Measurements from ENCODE around the gene LGALS16. TPM values are rescaled to one million over a fixed set of nuclear protein-coding genes. Genes with fewer than 3 reads are reported as not detected.

Gene LGALS16
- polyA plus RNA-seq, 1 donor from 2014 or later = not detected

DNA sequence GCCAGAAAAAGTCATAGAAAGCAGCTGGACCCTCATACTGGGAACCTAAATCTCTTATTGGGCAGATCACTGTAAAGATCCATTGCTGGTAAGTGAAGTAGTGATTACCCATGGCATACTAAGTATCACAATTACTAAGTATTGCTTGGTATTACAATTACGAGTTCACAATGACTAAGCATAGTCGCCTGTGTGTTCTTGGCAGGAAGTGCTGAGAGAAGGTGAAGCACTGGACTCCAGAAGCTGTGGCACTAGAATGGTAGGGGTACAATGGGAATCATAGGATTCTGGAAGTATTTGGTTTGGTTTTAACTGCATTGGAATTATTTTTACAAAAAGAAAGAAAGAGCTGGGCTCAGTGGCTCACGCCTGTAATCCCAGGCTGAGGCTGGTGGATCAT, 20.3 kb downstream of the LGALS16 start:
- Histone ChIP-seq H3K79me2 (replicated peaks; ENCODE audit: insufficient read depth, low read length) (no peaks in the 10 kb centered on the region), H4K20me1 (ENCODE audit: insufficient read depth) (no peaks in the 10 kb centered on the region), H3K36me3 (ENCODE audit: insufficient read depth, low read length) (no peaks in the 10 kb centered on the region), H3K4me2 (ENCODE audit: low read length) (no peak overlapping the region), H3K27me3 (ENCODE audit: insufficient read depth, low read depth, low read length) (no peaks in the 10 kb centered on the region), H3K9ac (ENCODE audit: low read length) (no peak overlapping the region), H2AFZ (ENCODE audit: low read depth, low read length) (no peak overlapping the region), H3F3A (ENCODE audit: insufficient read depth, low read length, poor library complexity, severe bottlenecking) (no peaks in the 10 kb centered on the region), H3K4me3 (ENCODE audit: low read length) (no peak overlapping the region), H3K9me3 (ENCODE audit: low read length) (no peaks in the 10 kb centered on the region), H3K9me2 (ENCODE audit: insufficient read depth, low read length) (no peaks in the 10 kb centered on the region), H3K27ac (ENCODE audit: low read length) (no peak overlapping the region)
- TF ChIP-seq MXI1 (conservative IDR thresholded peaks at IDR 0.05; ENCODE audit: poor library complexity, severe bottlenecking) (no peak), EZH2 (IDR thresholded peaks at IDR 0.05; ENCODE audit: borderline replicate concordance, insufficient read depth, low read length, poor library complexity, severe bottlenecking) (no peak), RAD21 (conservative IDR thresholded peaks at IDR 0.05) (no peak), EP300 (conservative IDR thresholded peaks at IDR 0.05; ENCODE audit: poor library complexity, severe bottlenecking) (no peak), POLR2AphosphoS5 (IDR thresholded peaks at IDR 0.05) (no peak), TAF1 (IDR thresholded peaks at IDR 0.05; ENCODE audit: low read depth) (no peak), SMC3 (conservative IDR thresholded peaks at IDR 0.05; ENCODE audit: poor library complexity) (no peak)
- TF ChIP-seq, protein P1, sequence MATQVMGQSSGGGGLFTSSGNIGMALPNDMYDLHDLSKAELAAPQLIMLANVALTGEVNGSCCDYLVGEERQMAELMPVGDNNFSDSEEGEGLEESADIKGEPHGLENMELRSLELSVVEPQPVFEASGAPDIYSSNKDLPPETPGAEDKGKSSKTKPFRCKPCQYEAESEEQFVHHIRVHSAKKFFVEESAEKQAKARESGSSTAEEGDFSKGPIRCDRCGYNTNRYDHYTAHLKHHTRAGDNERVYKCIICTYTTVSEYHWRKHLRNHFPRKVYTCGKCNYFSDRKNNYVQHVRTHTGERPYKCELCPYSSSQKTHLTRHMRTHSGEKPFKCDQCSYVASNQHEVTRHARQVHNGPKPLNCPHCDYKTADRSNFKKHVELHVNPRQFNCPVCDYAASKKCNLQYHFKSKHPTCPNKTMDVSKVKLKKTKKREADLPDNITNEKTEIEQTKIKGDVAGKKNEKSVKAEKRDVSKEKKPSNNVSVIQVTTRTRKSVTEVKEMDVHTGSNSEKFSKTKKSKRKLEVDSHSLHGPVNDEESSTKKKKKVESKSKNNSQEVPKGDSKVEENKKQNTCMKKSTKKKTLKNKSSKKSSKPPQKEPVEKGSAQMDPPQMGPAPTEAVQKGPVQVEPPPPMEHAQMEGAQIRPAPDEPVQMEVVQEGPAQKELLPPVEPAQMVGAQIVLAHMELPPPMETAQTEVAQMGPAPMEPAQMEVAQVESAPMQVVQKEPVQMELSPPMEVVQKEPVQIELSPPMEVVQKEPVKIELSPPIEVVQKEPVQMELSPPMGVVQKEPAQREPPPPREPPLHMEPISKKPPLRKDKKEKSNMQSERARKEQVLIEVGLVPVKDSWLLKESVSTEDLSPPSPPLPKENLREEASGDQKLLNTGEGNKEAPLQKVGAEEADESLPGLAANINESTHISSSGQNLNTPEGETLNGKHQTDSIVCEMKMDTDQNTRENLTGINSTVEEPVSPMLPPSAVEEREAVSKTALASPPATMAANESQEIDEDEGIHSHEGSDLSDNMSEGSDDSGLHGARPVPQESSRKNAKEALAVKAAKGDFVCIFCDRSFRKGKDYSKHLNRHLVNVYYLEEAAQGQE (IDR thresholded peaks at IDR 0.05; ENCODE audit: borderline replicate concordance) = no peak
- TF ChIP-seq, protein P2, sequence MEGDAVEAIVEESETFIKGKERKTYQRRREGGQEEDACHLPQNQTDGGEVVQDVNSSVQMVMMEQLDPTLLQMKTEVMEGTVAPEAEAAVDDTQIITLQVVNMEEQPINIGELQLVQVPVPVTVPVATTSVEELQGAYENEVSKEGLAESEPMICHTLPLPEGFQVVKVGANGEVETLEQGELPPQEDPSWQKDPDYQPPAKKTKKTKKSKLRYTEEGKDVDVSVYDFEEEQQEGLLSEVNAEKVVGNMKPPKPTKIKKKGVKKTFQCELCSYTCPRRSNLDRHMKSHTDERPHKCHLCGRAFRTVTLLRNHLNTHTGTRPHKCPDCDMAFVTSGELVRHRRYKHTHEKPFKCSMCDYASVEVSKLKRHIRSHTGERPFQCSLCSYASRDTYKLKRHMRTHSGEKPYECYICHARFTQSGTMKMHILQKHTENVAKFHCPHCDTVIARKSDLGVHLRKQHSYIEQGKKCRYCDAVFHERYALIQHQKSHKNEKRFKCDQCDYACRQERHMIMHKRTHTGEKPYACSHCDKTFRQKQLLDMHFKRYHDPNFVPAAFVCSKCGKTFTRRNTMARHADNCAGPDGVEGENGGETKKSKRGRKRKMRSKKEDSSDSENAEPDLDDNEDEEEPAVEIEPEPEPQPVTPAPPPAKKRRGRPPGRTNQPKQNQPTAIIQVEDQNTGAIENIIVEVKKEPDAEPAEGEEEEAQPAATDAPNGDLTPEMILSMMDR (IDR thresholded peaks at IDR 0.05; ENCODE audit: poor library complexity, severe bottlenecking) = no peak

DNA sequence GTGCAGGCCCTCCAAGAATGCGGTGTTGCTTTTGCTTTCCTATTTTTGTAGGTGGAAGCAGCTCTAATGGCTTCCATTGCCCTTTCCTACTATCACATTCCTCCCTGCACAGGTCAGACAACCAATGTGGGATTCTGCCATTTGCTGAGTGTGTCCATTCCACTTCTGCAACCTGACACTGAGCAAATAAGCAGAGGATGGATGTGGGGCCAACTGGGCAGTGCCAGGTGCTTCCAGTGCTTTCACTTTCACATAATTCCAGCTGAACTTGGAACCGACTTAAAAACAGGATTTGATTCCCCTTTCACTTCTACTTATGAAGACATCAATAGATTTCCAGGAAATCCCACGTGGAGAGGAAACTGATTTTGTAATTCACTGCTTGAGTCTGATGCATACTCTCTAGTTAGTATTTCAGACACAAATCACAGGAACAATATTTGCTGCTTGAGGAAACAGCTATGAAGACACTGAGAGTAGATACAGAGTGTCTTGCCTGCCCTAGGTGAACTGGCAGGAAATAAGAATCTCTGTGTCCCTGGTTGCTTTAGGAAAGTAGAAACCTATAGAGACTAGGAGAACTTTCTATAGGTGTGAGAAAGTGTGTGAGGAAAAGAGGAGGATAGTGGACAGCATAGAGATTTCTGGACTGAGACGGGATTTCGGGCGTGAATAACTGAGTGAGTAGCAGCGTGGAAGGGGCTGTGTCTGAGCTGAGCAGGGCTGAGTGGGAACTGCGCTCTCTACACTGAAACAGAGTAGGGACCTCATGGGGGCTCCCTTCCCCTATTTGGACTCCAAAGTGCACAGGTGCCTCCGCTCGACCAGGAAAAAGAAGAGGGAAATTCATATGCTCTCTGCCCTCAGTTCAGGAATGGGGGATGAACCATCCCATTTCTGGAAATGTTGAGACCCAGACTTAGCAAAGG, 22.5 kb downstream of the LGALS16 start:
- no peak overlapping the region for H3K4me2 ChIP-seq (ENCODE audit: low read length)
- TF ChIP-seq RAD21 (conservative IDR thresholded peaks at IDR 0.05) = no peak
- H2AFZ ChIP-seq (ENCODE audit: low read depth, low read length) = no peak overlapping the region
- no peak overlapping the region for H3K27ac ChIP-seq (ENCODE audit: low read length)
- H4K20me1 ChIP-seq (ENCODE audit: insufficient read depth) = no peaks in the 10 kb centered on the region
- no peaks in the 10 kb centered on the region for H3F3A ChIP-seq (ENCODE audit: insufficient read depth, low read length, poor library complexity, severe bottlenecking)
- H3K9ac ChIP-seq (ENCODE audit: low read length) = no peak overlapping the region
- no peaks in the 10 kb centered on the region for H3K79me2 ChIP-seq (replicated peaks; ENCODE audit: insufficient read depth, low read length)
- H3K9me3 ChIP-seq (ENCODE audit: low read length) = no peaks in the 10 kb centered on the region
- no peaks in the 10 kb centered on the region for H3K36me3 ChIP-seq (ENCODE audit: insufficient read depth, low read length)
- H3K27me3 ChIP-seq (ENCODE audit: insufficient read depth, low read depth, low read length) = no peaks in the 10 kb centered on the region
- H3K4me3 ChIP-seq (ENCODE audit: low read length) = no peak overlapping the region
- H3K9me2 ChIP-seq (ENCODE audit: insufficient read depth, low read length) = no peaks in the 10 kb centered on the region

All from neural cell (in vitro differentiated cells).